Heart left ventricle (tissue), 16 donors: ENCODE measurements around the gene SH3D19. TPM values are rescaled to one million over a fixed set of nuclear protein-coding genes. Genes with fewer than 3 reads are reported as not detected.
"Not testable (repeated sequence)": the region's sequence is repeated elsewhere in the genome, so short reads cannot be mapped to it uniquely, and the experiment has no call there.

Experiments
- ATAC-seq, 4 donors: fragments of 200-7000 bp; cut with Tn5 transposase; one replicate each; pipeline ENCODE4 v1.9.1; 2020 to 2022; ENCODE audit warnings: moderate library complexity in 4 of 4, mild to moderate bottlenecking in 3 of 4, moderate number of reproducible peaks in 1 of 4
- DNase-seq, 5 donors: peaks; one replicate each; pipeline ENCODE4 v3.0.0-alpha.2; 2020
- H3K27ac ChIP-seq, 12 donors: fragments of 200-600 bp; sonication (generic) in 4 of 12; one replicate each; pipeline versions ENCODE4 v1.5.0 to v1.8.0; 2016 to 2022; ENCODE audit warnings: mild to moderate bottlenecking in 2 of 12
- H3K27me3 ChIP-seq, 9 donors: fragments of 200-600 bp; sonication (generic) in 2 of 9; one replicate each; pipeline versions ENCODE4 v1.5.1 to v1.8.0; 2016 to 2022; ENCODE audit warnings: mild to moderate bottlenecking in 3 of 9
- H3K36me3 ChIP-seq, 9 donors: fragments of 200-600 bp; sonication (generic) in 2 of 9; one replicate each; pipeline versions ENCODE4 v1.5.0 to v1.8.0; 2018 to 2022; ENCODE audit warnings: mild to moderate bottlenecking in 2 of 9
- H3K4me1 ChIP-seq, 12 donors: fragments of 200-600 bp; sonication (generic) in 4 of 12; one replicate each; pipeline versions ENCODE4 v1.5.0 to v1.8.0; 2016 to 2022; ENCODE audit warnings: mild to moderate bottlenecking in 3 of 12
- H3K4me3 ChIP-seq, 12 donors: fragments of 200-600 bp; sonication (generic) in 4 of 12; one replicate each; pipeline versions ENCODE4 v1.5.0 to v1.8.0; 2017 to 2022; ENCODE audit warnings: mild to moderate bottlenecking in 9 of 12, moderate library complexity in 4 of 12
- H3K9me3 ChIP-seq, 12 donors: fragments of 200-600 bp; sonication (generic) in 4 of 12; one replicate each; pipeline versions ENCODE4 v1.5.0 to v1.8.0; 2016 to 2022; ENCODE audit warnings: mild to moderate bottlenecking in 1 of 12
- POLR2A ChIP-seq, 2 donors: fragments of 450-650 bp; IDR thresholded peaks; one replicate each; pipeline ENCODE4 v1.6.1; 2017; ENCODE audit warnings: antibody characterized with exemption in 2 of 2, mild to moderate bottlenecking in 2 of 2, moderate library complexity in 2 of 2
- WGBS, 4 donors: extraction: QIAGEN DNeasy Blood & Tissue Kit in 2 of 4; methylation state at CpG; one replicate each; pipeline versions ENCODE4 v1.1.5 to v1.1.7; 2013 to 2018; 5-methylcytosine and 5-hydroxymethylcytosine counted together
- intact Hi-C, 10 donors: fragments of 100-400 bp; cut with DNase I; formaldehyde crosslinking; loops; one replicate each; pipeline versions ENCODE4 v1.11.1 to v1.14.2; 2022
- polyA plus RNA-seq, 2 donors: library from polyadenylated mRNA; stranded (reverse); fragments of 200-250 nt; gene quantifications; one replicate each; pipeline ENCODE4 v1.2.3, GENCODE V29; 2013
- total RNA-seq, 9 donors: library from RNA; depleted of rRNA in 2 of 9; stranded (reverse); fragments of >200 nt in 2 of 9; fragmentation: NEBNext Ultra II Directional in 3 of 9; extraction: Animal tissue kit (Norgen Biotek cat#: 25700) in 3 of 9; gene quantifications; one replicate each; pipeline versions ENCODE4 v1.1.0 to v1.2.4, GENCODE V29; 2016 to 2023
- TF ChIP-seq, protein P1 (sequence below), 12 donors: fragments of 200-600 bp; sonication (generic) in 4 of 12; IDR thresholded peaks; one replicate each; pipeline versions ENCODE4 v1.5.0 to v1.8.0; 2018 to 2022; ENCODE audit warnings: antibody characterized with exemption in 12 of 12, mild to moderate bottlenecking in 5 of 12
- donor health status: ischemic (EF 13 %, LVEDD 7.1; RV severe dilation, severe dysfunction).
- donor health status: healthy with polysubstance abuse.
- donor health status: DM: no; HTN: yes; CAD: no.
- donor health status: DM: no; HTN: no; CAD: no.
- donor health status: ischemic (EF 25% LVEDD 6.9; RV normal size, moderate dysfunction).
- donor health status: ischemic (EF 25% LVEDD 5.7; RV mildly dilated, moderate dysfunction).
- donor health status: healthy.
- donor health status: DM: yes; HTN: yes; CAD: no.
- donor health status: ischemic (EF 35%, LVEDD 5.7; RV mildly dilated, moderate dysfunction).
- donor health status: nonischemic (EF 11% LVEDD 7.7; RV severe dilation, severe dysfunction).
- donor health status: DM: yes; HTN: yes; CAD: no.
- donor health status: PGD.
- donor health status: ischemic (EF 29% LVEDD 5.4; RV normal size, mild dysfunction).
- donor health status: nonischemic (EF 23%, LVEDD 6.1; RV moderate dilation, normal function).

The SH3D19 gene
- total and polyA plus RNA-seq, 11 donors = 60.4 to 173 (median 126) TPM

- no peak overlapping the region for H3K4me3 ChIP-seq
- H3K36me3 ChIP-seq = peaks cover 0 to 97% (median 66%) of the 10 kb centered on the region in 9 donors
- H3K4me1 ChIP-seq = peaks cover 0 to 13% (median 0%) of the 10 kb centered on the region in 12 donors
- H3K9me3 ChIP-seq = no peaks in the 10 kb centered on the region
- no peaks in the 10 kb centered on the region for H3K27me3 ChIP-seq
- 78 to 87% (median 84%) methylated on average over 2 of the region's 2 CpGs for WGBS, 4 donors
- intact Hi-C loops = no loop called here
- DNase-seq = no peak
- no peak for ATAC-seq
- H3K27ac ChIP-seq = no peak overlapping the region
- TF ChIP-seq, protein P1, sequence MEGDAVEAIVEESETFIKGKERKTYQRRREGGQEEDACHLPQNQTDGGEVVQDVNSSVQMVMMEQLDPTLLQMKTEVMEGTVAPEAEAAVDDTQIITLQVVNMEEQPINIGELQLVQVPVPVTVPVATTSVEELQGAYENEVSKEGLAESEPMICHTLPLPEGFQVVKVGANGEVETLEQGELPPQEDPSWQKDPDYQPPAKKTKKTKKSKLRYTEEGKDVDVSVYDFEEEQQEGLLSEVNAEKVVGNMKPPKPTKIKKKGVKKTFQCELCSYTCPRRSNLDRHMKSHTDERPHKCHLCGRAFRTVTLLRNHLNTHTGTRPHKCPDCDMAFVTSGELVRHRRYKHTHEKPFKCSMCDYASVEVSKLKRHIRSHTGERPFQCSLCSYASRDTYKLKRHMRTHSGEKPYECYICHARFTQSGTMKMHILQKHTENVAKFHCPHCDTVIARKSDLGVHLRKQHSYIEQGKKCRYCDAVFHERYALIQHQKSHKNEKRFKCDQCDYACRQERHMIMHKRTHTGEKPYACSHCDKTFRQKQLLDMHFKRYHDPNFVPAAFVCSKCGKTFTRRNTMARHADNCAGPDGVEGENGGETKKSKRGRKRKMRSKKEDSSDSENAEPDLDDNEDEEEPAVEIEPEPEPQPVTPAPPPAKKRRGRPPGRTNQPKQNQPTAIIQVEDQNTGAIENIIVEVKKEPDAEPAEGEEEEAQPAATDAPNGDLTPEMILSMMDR (IDR thresholded peaks at IDR 0.05) = no peak
- no peak for TF ChIP-seq POLR2A (IDR thresholded peaks at IDR 0.05)
Measured at GRCh38 chr4:151143162-151143561, 182.2 kb downstream of the SH3D19 start.

GRCh38 chr4:151142758-151143157 lies 182.6 kb downstream of the SH3D19 start:
- intact Hi-C loops = no loop called here
- no peaks in the 10 kb centered on the region for H3K9me3 ChIP-seq
- no peaks in the 10 kb centered on the region for H3K27me3 ChIP-seq
- ATAC-seq (no peak), DNase-seq (no peak)
- no peak overlapping the region for H3K27ac ChIP-seq
- TF ChIP-seq, protein P1 (IDR thresholded peaks at IDR 0.05) = no peak
- TF ChIP-seq POLR2A (IDR thresholded peaks at IDR 0.05) = no peak
- H3K4me1 ChIP-seq = peaks cover 0 to 13% (median 0%) of the 10 kb centered on the region in 12 donors
- WGBS, 4 donors = 85 to 100% (median 96%) methylated on average over 1 of the region's 1 CpG
- H3K36me3 ChIP-seq = peaks cover 0 to 97% (median 65%) of the 10 kb centered on the region in 9 donors
- H3K4me3 ChIP-seq = no peak overlapping the region

- no peaks in the 10 kb centered on the region for H3K9me3 ChIP-seq
- intact Hi-C loops = loop anchor here in 1 of 10 donors (10.0 kb wide), 1 partner anchor 195 kb away; no protein-coding TSS in a partner anchor
- no peak for ATAC-seq
- WGBS, 4 donors = 96 to 100% (median 100%) methylated on average over 1 of the region's 1 CpG
- no peaks in the 10 kb centered on the region for H3K27me3 ChIP-seq
- H3K27ac ChIP-seq = no peak overlapping the region
- H3K4me3 ChIP-seq = no peak overlapping the region
- DNase-seq = no peak
- peaks cover 0 to 98% (median 67%) of the 10 kb centered on the region in 9 donors for H3K36me3 ChIP-seq
- H3K4me1 ChIP-seq = peaks cover 0 to 7% (median 0%) of the 10 kb centered on the region in 12 donors
- TF ChIP-seq, protein P1 (IDR thresholded peaks at IDR 0.05) = no peak
- TF ChIP-seq POLR2A (IDR thresholded peaks at IDR 0.05) = no peak
Measured at GRCh38 chr4:151139814-151140213, 185.6 kb downstream of the SH3D19 start.

- H3K27ac ChIP-seq, H3K9me3 ChIP-seq, H3K4me3 ChIP-seq, DNase-seq, ATAC-seq, H3K27me3 ChIP-seq, H3K4me1 ChIP-seq: not testable (repeated sequence)
- intact Hi-C loops = loop anchor here in 1 of 10 donors (10.0 kb wide), 1 partner anchor 199 kb away; no protein-coding TSS in a partner anchor
- WGBS, 4 donors = 96 to 100% (median 98%) methylated on average over 3 of the region's 3 CpGs
- H3K36me3 ChIP-seq = peaks cover 0 to 98% (median 71%) of the 10 kb centered on the region in 9 donors
Measured at GRCh38 chr4:151136048-151136447, 189.4 kb downstream of the SH3D19 start.

GRCh38 chr4:151133311-151133710 lies 192.1 kb downstream of the SH3D19 start:
- 88 to 93% (median 93%) methylated on average over 5 of the region's 5 CpGs for WGBS, 4 donors
- Histone ChIP-seq H3K36me3 (peaks cover 0 to 99% (median 72%) of the 10 kb centered on the region in 9 donors), H3K9me3 (no peaks in the 10 kb centered on the region), H3K27ac (no peak overlapping the region), H3K27me3 (no peaks in the 10 kb centered on the region), H3K4me1 (peaks cover 0 to 4% (median 0%) of the 10 kb centered on the region in 12 donors), H3K4me3 (no peak overlapping the region)
- intact Hi-C loops = loop anchor here in 2 of 10 donors (5.0 to 10.0 kb wide), 2 partner anchors 201 to 229 kb away; no protein-coding TSS in a partner anchor
- ATAC-seq = no peak
- TF ChIP-seq, protein P1 (IDR thresholded peaks at IDR 0.05) = no peak
- TF ChIP-seq POLR2A (IDR thresholded peaks at IDR 0.05) = no peak
- DNase-seq = no peak
